ENCODE data around the gene AADACL2. TPM values are rescaled to one million over a fixed set of nuclear protein-coding genes. Genes with fewer than 3 reads are reported as not detected.

The AADACL2 gene
- total and polyA plus RNA-seq, 4 donors = not detected

- no peak for DNase-seq (ENCODE audit: low spot score)
- 73% methylated on average over 3 of the region's 3 CpGs for WGBS
These were observed 47.5 kb upstream of the AADACL2 start for GRCh38 chr3:151686257-151686656.

More at GRCh38 chr3:151686257-151686656, 47.5 kb upstream of the AADACL2 start:
- H3K4me1 ChIP-seq (ENCODE audit: control insufficient read depth in 4 of 4, insufficient read depth in 4 of 4, low read length in 3 of 4) = peaks cover 0 to 16% (median 7%) of the 10 kb centered on the region in 4 donors
- no peak overlapping the region for H3K4me3 ChIP-seq (ENCODE audit: low read depth in 1 of 3, low read length in 3 of 3)
- no peaks in the 10 kb centered on the region for H3K27me3 ChIP-seq (ENCODE audit: control insufficient read depth in 4 of 4, insufficient read depth in 4 of 4, low read length in 3 of 4)
- H3K9ac ChIP-seq (ENCODE audit: low read depth in 1 of 2, low read length in 2 of 2) = no peak overlapping the region
- H3K36me3 ChIP-seq (ENCODE audit: control insufficient read depth in 4 of 4, insufficient read depth in 3 of 4, low read depth in 1 of 4, low read length in 3 of 4) = no peaks in the 10 kb centered on the region
- TF ChIP-seq ZBTB33 (IDR thresholded peaks at IDR 0.05) (no peak), NR2F2 (IDR thresholded peaks at IDR 0.05) (no peak), YY1 (IDR thresholded peaks at IDR 0.05) (no peak), RAD21 (IDR thresholded peaks at IDR 0.05) (no peak), HNF4G (IDR thresholded peaks at IDR 0.05) (no peak), ATF3 (IDR thresholded peaks at IDR 0.05) (no peak), CTCF (IDR thresholded peaks at IDR 0.05; ENCODE audit: low read depth, low read length, missing input control) (no peak), REST (IDR thresholded peaks at IDR 0.05) (no peak), EGR1 (IDR thresholded peaks at IDR 0.05; ENCODE audit: low read depth in 2 of 2) (no peak), TAF1 (conservative IDR thresholded peaks at IDR 0.05) (no peak), JUND (IDR thresholded peaks at IDR 0.05) (no peak), HNF4A (conservative IDR thresholded peaks at IDR 0.05) (no peak), RXRA (IDR thresholded peaks at IDR 0.05) (no peak), FOXA2 (IDR thresholded peaks at IDR 0.05) (no peak), MAX (IDR thresholded peaks at IDR 0.05) (no peak), FOXA1 (IDR thresholded peaks at IDR 0.05) (no peak), GABPA (IDR thresholded peaks at IDR 0.05 in 1 of 2, conservative IDR thresholded peaks at IDR 0.05 in 1 of 2) (no peak), SP1 (IDR thresholded peaks at IDR 0.05) (no peak)
- H3K27ac ChIP-seq (ENCODE audit: low read depth in 1 of 2, low read length in 2 of 2) = no peak overlapping the region
- H3K9me3 ChIP-seq (ENCODE audit: control insufficient read depth in 4 of 4, low read length in 3 of 4) = no peaks in the 10 kb centered on the region

Data from liver (tissue), 9 donors.